Measurements from ENCODE around the gene SARS1.
"Not testable (repeated sequence)": the region's sequence is repeated elsewhere in the genome, so short reads cannot be mapped to it uniquely, and the experiment has no call there.

The SARS1 gene

GRCh38 chr1:109213824-109214693 lies at the start of gene SARS1:
TSS of gene SARS1 (plus strand) at chr1:109213918. CDS start at chr1:109213993, 75 bp downstream.
- DNase-seq (ENCODE audit: low spot score) = peak; percentile 79

- DNase-seq (ENCODE audit: low spot score) = no peak
Observed at GRCh38 chr1:109164538-109164937, 49.2 kb upstream of the SARS1 start.

GRCh38 chr1:109167001-109167506 lies 46.7 kb upstream of the SARS1 start:
- DNase-seq (ENCODE audit: low spot score) = no peak

GRCh38 chr1:109170035-109170764 lies 43.5 kb upstream of the SARS1 start:
- DNase-seq (ENCODE audit: low spot score) = no peak

GRCh38 chr1:109171646-109172045 lies 42.1 kb upstream of the SARS1 start:
- DNase-seq (ENCODE audit: low spot score) = no peak

- not testable (repeated sequence) for DNase-seq (ENCODE audit: low spot score)
Observed at GRCh38 chr1:109176349-109176748, 37.4 kb upstream of the SARS1 start.

GRCh38 chr1:109180715-109181084 lies 33.0 kb upstream of the SARS1 start:
- not testable (repeated sequence) for DNase-seq (ENCODE audit: low spot score)

GRCh38 chr1:109181085-109181806 lies 32.5 kb upstream of the SARS1 start:
- no peak for DNase-seq (ENCODE audit: low spot score)

- no peak for DNase-seq (ENCODE audit: low spot score)
Observed at GRCh38 chr1:109181807-109182163, 31.9 kb upstream of the SARS1 start.

- no peak for DNase-seq (ENCODE audit: low spot score)
Observed at GRCh38 chr1:109183058-109183738, 30.5 kb upstream of the SARS1 start.

GRCh38 chr1:109184687-109185086 lies 29.0 kb upstream of the SARS1 start:
- no peak for DNase-seq (ENCODE audit: low spot score)

GRCh38 chr1:109185357-109185756 lies 28.4 kb upstream of the SARS1 start:
- no peak for DNase-seq (ENCODE audit: low spot score)

- no peak for DNase-seq (ENCODE audit: low spot score)
Observed at GRCh38 chr1:109185990-109186732, 27.6 kb upstream of the SARS1 start.

GRCh38 chr1:109186733-109187086 lies 27.0 kb upstream of the SARS1 start:
- DNase-seq (ENCODE audit: low spot score) = no peak

- no peak for DNase-seq (ENCODE audit: low spot score)
Observed at GRCh38 chr1:109187127-109187526, 26.6 kb upstream of the SARS1 start.

- no peak for DNase-seq (ENCODE audit: low spot score)
Observed at GRCh38 chr1:109188200-109188599, 25.5 kb upstream of the SARS1 start.

- no peak for DNase-seq (ENCODE audit: low spot score)
Observed at GRCh38 chr1:109188781-109189180, 24.9 kb upstream of the SARS1 start.

GRCh38 chr1:109190189-109190588 lies 23.5 kb upstream of the SARS1 start:
- DNase-seq (ENCODE audit: low spot score) = no peak

GRCh38 chr1:109191377-109191776 lies 22.3 kb upstream of the SARS1 start:
- DNase-seq (ENCODE audit: low spot score) = no peak

- no peak for DNase-seq (ENCODE audit: low spot score)
Observed at GRCh38 chr1:109191891-109192290, 21.8 kb upstream of the SARS1 start.

- DNase-seq (ENCODE audit: low spot score) = peak; percentile 53
Observed at GRCh38 chr1:109192433-109192832, 21.3 kb upstream of the SARS1 start.
